HG03520 (cell line): ENCODE measurements around the gene SPI1.

Experiments
- ATAC-seq: cut with Tn5 transposase; IDR thresholded peaks from one replicate; pipeline ENCODE4 v1.9.1; 2021; ENCODE audit warnings: mild to moderate bottlenecking, moderate library complexity; ENCODE audit not compliant: unreplicated experiment

The SPI1 gene

DNA sequence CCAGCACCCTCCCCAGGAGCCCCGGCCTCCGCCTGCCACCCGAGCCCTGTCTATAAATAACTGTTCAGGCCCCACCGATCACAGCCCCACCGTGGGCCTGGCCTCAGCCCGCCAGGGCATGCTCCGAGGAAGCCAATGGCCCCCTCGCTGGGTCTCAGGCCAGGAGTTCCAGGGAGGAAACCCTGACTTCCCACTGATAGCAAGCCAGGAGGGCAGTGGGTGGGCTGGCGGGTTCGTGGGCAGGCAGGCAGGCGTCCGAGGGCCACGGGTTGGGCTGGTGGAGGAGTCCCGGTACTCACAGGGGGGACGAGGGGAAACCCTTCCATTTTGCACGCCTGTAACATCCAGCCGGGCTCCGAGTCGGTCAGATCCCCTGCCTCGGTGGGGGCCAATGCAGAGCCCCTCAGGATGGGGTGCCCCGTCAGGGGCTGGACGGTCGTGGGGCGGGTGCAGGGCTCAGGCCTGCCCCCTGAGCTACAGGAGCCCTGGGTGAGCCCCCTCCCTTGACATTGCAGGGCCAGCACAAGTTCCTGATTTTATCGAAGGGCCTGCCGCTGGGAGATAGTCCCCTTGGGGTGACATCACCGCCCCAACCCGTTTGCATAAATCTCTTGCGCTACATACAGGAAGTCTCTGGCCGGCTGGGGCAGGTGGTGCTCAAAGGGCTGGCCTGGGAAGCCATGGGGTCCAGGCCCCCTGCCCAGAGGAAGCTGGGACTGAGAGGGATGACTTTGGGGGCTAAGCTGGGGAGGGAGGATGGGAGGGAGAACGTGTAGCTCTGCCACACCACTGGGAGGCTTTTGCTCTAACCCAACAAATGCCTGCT is at the start of gene SPI1:
TSS of gene SPI1 (minus strand) at position 538 of the 826 bp plus-strand sequence. CDS start at position 344, 194 bp downstream.
- peak; percentile 78 for ATAC-seq

DNA sequence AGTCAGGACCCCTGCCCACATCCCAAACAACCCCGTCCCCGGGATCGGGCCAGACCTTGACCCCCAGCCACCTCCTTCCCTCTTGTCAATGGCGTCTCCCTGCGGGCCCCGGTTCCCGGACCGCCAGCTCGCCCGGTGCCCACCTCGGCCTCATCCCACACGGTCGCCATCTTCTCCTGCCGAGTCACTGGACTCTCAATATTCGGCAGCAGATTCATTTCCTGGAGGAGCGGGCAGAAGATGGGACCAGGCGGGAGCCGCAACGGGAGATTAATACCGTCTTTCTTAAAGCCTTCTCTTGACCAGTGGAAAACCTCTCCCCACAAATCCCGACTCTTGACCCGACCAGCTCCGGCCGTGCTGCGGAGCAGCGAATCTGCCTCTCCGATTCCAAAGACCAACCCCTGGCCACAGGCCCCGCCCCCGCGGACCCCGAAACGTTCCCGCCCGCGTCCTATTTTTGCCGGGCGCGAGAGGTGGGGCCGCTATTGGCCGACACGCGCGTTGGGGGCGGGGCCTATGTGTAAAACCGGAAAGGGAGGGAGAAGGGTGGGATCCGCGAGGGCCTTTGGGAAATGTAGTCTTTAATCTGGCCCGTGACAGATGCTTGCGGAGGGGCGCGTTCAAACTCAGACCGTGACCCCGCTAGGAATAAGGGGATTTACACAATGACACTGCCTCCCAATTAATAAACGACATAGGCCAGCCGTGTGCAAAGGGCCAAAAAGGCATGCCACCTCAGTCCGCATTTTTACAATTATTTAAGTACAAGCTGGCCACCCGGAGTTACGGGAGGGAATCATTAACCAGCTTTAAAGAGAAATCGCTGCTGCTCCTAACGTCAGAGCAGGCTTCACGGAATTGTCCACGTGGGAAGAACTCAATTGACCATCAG is 48.0 kb upstream of the SPI1 start, which contains the start of gene PSMC3:
TSS of gene PSMC3 (minus strand) at position 378 of the 895 bp plus-strand sequence. CDS start at position 218, 160 bp downstream.
- peak; percentile 94 for ATAC-seq

DNA sequence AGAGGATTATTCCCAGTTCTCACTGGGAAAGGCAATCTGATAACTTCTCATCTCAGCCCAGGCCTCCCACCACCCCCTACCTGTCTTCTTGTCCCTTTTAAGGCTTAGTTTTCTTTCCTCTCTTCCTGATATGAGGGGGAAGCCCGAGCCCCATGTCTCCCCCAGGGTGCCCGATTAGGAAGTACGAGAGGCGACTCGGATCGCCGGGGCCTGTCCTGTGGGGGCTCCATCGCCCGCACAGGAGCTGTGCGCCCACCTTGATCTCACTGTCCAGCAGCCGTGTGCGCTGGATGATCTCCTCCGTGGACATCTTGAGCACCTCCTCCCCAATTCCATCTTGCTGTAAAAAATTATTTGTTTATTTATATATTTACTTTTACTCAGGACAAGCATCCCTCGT is 47.3 kb upstream of the SPI1 start:
- ATAC-seq, result no peak

DNA sequence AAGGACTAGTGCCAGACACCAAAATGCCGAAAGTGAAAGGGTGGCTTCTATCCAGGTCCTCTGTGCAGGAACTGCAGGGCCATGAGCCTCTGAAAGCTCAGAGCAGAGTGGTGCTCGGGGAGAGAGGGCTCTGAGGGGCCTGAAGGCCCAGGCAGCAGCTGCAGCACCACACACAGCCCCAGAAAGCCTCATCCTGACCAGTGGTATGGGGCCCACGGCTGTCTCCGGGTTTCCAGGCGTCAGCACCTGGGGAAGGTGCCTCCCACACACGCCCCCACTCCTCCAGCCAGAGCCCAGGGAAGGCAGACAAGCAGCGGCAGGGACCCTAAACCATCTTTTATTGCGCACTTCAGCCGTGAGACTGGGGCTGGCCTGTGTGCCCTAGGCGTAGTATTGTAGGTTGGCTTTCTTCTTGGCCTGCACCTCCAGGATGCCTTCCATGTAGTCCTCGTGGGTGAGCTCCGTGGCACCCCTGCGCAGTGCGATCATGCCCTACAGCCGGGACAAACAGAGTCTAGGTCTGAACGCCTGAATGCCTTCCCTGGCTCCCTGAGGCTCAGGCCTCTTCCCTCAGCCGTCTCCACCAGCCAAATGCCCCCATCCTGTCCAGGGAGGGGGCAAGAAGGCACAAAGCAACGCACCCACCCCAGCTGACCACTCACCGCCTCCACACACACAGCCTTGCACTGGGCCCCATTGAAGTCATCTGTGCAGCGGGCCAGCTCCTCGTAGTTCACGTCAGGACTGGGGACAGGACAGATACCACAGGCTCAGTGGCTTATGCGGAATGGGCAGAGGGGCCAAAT is 40.3 kb upstream of the SPI1 start:
- ATAC-seq, result no peak

DNA sequence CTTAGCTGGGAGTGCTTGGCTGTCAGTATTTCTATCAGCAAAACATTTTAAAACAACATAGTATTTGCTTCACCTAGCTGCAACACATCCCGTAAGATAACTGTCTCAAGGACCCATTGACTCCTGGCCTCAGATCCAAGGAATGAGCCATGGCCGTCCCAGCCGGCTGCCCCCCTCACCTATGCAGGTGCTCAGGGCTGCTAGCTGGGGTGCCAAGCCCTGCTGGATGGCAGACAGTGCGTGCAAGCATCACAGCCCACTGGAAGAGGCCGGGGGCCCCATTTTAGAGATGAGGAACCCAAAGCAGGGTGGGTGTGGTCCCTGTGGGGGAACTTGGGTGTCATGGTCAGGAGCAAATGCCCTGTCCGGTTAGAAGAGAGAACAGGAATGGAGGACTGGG is 39.4 kb upstream of the SPI1 start:
- no peak for ATAC-seq

DNA sequence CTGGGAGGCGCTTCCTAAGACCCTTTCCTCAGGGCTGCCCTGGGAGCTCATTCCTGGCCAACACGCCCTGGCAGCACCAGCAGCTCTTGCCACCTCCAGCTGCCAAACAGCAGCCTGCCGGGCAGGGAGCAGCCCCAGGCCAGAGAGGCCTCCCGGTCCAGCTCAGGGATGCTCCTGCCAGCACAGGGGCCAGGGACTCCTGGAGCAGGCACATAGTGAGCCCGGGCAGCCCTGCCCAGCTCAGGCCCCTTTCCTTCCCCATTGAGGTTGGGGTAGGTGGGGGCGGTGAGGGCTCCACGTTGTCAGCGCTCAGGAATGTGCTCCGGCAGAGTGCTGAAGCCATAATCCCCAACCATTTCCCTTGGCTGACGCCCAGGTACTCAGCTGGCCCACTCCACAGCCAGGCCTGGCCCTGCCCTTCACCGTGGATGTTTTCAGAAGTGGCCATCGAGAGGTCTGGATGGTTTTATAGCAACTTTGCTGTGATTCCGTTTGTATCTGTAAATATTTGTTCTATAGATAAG is 37.7 kb upstream of the SPI1 start:
- no peak for ATAC-seq

DNA sequence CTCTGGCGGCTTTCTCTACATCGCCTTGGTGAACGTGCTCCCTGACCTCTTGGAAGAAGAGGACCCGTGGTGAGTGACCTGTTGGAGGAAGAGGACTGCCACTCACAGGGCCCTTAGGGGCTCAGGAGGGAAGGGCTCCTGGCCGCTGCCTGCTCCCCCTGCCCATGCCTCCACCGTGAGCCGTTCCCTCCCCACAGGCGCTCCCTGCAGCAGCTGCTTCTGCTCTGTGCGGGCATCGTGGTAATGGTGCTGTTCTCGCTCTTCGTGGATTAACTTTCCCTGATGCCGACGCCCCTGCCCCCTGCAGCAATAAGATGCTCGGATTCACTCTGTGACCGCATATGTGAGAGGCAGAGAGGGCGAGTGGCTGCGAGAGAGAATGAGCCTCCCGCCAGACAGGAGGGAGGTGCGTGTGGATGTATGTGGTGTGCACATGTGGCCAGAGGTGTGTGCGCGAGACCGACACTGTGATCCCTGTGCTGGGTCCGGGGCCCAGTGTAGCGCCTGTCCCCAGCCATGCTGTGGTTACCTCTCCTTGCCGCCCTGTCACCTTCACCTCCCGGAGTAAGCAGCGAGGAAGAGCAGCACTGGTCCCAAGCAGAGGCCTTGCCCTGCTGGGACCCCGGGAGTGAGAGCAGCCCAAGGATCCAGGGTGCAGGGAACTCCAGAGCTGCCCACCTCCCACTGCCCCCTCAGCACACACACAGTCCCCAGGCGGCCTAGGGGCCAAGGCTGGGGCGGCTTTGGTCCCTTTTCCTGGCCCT is 36.9 kb upstream of the SPI1 start:
- no peak for ATAC-seq

DNA sequence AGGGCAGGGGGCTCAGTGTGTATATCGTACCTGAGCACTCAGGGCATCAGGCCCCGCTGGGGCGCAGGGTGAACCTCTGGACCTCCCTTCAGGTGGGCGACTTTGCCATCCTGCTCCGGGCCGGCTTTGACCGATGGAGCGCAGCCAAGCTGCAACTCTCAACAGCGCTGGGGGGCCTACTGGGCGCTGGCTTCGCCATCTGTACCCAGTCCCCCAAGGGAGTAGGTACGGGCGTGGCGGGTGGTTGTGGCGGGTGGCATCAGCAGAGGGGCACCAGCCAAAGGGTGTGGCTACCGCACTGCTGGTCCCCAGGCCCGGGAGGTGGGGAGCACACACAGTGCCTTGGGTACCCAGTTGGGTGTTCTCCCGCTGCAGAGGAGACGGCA is 36.3 kb upstream of the SPI1 start:
- ATAC-seq, result no peak

DNA sequence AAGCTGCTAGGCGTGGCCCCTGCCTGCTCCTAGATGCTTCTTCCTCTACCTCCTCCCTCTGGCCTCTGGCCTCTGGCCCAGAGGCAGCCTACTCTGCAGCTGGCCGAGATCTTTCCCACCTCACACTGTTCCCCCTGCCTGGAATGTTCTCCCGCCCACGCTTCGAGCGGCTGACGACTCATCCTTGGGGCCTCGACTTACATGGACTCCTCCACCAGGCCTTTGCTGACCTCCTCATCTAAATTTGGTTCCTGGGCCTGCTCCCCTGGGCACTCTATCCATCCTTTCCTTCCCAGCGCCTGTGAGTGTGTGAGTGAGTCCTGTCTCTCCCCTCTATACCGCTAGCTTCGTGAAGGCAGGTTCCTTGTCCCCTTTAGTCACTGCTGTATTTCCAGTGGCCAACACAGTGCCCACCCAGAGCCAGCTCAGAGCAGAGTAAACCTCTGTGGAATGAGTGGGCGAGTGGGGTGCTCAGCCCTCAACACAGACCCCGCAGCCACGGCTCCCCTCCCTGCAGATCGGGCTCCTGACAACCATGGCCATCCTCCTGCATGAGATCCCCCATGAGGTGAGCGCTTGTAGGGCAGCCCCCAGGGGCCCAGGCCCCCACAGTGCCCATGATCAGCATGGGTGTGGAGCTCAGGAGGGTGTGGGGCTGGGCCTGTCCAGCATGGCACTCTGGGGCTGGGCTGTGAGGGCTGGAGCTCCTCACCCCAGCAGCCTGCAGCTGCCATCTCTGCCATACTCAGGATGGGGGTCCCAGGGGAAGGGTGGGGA is 35.7 kb upstream of the SPI1 start:
- no peak for ATAC-seq

DNA sequence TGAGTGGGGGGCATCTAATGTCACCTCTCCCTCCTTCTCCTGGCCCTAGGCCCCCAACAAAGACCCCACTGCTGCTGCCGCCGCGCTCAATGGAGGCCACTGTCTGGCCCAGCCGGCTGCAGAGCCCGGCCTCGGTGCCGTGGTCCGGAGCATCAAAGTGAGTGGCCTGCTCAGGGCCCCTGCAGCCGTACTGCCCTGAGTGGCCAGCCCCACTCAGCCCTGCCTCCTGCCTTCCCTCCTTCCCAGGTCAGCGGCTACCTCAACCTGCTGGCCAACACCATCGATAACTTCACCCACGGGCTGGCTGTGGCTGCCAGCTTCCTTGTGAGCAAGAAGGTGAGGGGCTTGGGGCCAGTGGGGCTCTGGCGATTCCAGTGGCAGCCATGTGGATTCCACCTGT is 35.0 kb upstream of the SPI1 start:
- ATAC-seq, result no peak

DNA sequence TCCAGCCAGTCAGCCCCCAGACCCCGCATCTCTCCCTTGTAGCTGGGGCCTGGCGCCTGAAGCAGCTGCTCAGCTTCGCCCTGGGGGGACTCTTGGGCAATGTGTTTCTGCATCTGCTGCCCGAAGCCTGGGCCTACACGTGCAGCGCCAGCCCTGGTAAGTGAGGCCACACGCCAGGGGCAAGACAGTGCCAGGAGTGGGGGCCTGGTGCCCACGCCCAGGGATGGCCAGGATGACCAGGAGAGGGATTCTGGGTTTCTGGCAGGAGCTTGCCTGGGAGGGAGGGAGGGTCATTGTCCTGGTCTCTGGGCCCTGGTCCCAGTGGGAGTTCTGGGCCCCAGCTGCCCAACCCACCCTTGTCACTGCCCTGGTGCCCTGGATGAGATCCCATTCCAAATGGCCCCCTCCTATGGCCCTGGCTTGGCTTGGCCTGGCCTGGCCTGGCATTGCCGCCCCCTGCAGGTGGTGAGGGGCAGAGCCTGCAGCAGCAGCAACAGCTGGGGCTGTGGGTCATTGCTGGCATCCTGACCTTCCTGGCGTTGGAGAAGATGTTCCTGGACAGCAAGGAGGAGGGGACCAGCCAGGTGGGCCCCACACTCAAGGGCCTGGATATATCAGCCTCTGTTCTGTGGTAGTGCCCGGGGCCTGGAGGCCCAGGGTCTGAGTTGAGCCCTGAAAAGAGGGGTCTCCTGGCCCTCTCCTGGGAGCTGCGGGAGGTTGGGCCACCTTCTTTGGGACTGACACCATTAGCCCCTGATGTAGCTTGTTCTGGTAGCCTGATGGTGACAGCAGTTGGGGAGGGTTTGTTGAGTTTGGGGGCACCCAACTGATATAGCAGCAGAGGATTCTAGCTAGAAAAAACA is 33.8 kb upstream of the SPI1 start:
- ATAC-seq, result no peak

DNA sequence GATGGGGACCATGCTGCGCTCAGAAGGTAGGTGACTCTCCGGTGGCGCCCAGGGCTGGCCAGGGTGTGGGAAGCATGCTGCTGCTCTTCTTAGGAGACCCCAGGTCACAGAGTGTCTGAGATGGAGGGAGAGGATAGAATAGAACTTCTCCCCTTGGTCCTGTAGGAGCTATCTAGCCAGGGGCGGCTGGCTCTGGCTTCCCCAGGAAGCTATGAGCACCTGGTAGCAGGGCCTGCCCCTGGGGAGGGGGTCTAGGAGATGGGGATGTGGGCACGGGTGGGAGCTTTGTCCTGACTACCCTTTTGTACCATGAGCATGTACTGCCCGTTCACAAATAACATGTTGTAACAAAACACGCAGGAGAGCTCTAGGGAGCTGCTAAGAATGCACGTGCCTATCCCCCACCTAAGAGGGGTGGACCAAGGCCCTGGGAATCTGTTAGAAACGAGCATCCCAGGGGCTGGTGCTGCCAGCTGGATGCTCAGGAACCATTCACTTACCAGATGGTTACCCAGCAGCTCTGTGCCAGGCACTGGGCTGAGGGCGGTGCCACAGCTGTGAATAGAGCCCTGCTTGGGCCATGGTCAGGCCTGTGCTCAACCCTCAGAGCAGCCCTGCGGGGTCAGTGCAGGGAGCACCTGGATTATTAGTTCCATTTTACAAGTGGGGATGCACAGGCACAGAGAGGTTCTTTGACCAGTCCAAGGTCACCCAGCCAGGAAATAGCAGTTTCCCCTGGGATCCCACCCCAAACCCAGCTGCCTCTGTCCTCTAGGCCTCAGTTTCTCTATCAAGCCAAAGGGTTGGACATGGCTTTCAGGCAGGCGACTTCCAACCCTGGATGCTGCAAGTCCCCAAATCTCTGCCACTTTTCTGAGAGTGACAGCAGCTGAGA is 32.3 kb upstream of the SPI1 start:
- no peak for ATAC-seq

DNA sequence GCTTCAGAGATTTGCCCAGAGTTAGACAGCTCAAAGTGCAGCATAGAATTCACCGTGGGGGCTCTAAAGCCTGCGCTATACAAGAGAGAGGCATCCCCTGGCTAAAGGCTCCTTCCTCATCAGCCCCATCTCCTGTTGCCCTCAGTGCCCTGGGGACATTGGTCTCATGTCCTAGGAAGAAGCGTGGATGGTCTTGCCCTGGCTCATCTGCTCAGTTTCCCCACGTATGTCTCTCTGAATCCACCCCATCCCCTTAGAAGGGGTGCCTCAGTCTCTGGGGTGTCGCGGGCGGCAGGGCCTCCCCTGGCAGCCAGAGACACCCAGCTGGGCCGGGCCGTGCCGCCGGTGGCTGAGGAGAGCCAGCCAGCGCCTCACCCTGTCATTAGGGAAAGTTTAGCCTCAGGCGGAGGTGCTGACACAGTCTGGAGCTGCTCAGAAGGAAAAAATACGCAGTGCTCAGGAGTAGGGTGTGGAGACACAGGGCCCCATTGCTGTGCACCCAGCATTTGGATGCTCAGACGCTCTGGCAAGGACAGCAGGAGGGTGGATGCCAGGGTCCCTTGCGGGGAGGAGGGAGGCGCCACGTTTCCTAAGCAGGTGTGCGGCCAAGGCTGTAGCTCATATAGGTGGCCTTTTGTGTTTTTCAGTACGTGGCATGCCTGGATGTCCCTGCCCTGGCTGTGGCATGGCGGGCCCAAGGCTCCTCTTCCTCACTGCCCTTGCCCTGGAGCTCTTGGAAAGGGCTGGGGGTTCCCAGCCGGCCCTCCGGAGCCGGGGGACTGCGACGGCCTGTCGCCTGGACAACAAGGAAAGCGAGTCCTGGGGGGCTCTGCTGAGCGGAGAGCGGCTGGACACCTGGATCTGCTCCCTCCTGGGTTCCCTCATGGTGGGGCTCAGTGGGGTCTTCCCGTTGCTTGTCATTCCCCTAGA is 31.4 kb upstream of the SPI1 start:
- no peak for ATAC-seq

DNA sequence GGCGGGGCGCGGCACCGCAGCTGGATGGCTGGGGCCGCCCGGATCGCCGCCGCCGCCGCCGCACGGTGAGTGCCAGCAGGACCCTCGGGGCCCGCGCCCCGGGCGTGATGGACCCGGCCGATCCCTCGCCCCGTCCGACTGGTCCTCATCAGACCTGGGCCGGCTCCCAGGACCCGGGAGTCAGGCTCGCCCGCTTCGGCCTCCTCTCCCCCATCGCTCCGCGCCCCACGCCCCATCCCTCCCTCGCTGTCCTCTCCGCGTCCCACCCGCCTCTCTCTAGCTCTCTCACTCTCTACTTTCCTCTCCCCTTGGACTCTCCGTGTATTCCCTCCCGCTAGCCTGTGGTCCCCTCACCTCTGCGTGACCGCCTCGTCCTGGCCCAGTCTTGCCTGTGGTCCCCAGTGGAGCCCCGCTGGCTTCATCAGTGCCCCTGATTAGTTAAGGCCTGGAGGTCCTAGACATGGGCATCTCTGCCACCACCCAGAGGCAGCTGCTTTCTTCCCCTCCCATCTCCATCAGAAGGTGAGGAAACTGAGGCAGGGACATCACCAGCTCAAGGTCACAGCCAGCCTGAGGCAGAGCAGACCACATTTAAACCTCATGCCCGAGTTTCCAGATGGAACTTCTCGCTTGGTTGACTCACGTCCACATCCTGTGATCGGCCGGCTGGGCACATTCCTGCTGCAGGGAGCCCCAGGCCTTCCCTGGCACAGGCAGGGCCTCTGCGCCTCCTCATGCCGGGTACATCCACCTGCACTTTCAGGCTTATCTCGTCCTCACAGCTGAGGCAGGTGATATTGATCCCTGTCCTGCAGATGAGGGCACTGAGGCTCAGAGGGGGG is 30.5 kb upstream of the SPI1 start:
- ATAC-seq, result peak; percentile 1
